ENCODE measurements around the gene RASSF8. TPM values are rescaled to one million over a fixed set of nuclear protein-coding genes. Genes with fewer than 3 reads are reported as not detected.

Gene RASSF8
- total RNA-seq, 3 donors from 2014 or later: 3.2 to 109 (median 8.0) TPM

GRCh38 chr12:26000898-26001297, 42.4 kb downstream of the RASSF8 start:
- intact Hi-C loops (cut with DNase I, micrococcal nuclease): no loop called here
- Histone ChIP-seq H3K4me1 (ENCODE audit: low read depth) (no peaks in the 10 kb centered on the region), H3K36me3 (ENCODE audit: low read depth) (no peaks in the 10 kb centered on the region), H3K9me3 (peaks cover 3% of the 10 kb centered on the region), H3K4me3 (no peak overlapping the region)
- ATAC-seq (no peak), DNase-seq (no peak)
- no peak for TF ChIP-seq CTCF (IDR thresholded peaks at IDR 0.05)

- intact Hi-C loops (cut with DNase I, micrococcal nuclease): no loop called here
- ATAC-seq (no peak), DNase-seq (no peak)
- TF ChIP-seq CTCF (IDR thresholded peaks at IDR 0.05): no peak
- H3K4me1 ChIP-seq (ENCODE audit: low read depth): no peaks in the 10 kb centered on the region
- H3K9me3 ChIP-seq: peaks cover 3% of the 10 kb centered on the region
- H3K4me3 ChIP-seq: no peak overlapping the region
- no peaks in the 10 kb centered on the region for H3K36me3 ChIP-seq (ENCODE audit: low read depth)
Observed at GRCh38 chr12:26001530-26001929, 43.0 kb downstream of the RASSF8 start.

GRCh38 chr12:26003065-26003464, 44.6 kb downstream of the RASSF8 start:
- no peaks in the 10 kb centered on the region for H3K4me1 ChIP-seq (ENCODE audit: low read depth)
- no peak overlapping the region for H3K4me3 ChIP-seq
- no peaks in the 10 kb centered on the region for H3K36me3 ChIP-seq (ENCODE audit: low read depth)
- intact Hi-C loops (cut with DNase I, micrococcal nuclease): no loop called here
- TF ChIP-seq CTCF (IDR thresholded peaks at IDR 0.05): no peak
- no peak for ATAC-seq
- no peak for DNase-seq
- H3K9me3 ChIP-seq: peaks cover 3% of the 10 kb centered on the region

GRCh38 chr12:26007566-26007965, 49.1 kb downstream of the RASSF8 start:
- DNase-seq (no peak), ATAC-seq (no peak)
- intact Hi-C loops (cut with DNase I, micrococcal nuclease): no loop called here
- no peak for TF ChIP-seq CTCF (IDR thresholded peaks at IDR 0.05)
- H3K9me3 ChIP-seq: peaks cover 3% of the 10 kb centered on the region
- no peaks in the 10 kb centered on the region for H3K36me3 ChIP-seq (ENCODE audit: low read depth)
- no peak overlapping the region for H3K4me3 ChIP-seq
- H3K4me1 ChIP-seq (ENCODE audit: low read depth): no peaks in the 10 kb centered on the region

GRCh38 chr12:26009593-26009992, 51.1 kb downstream of the RASSF8 start:
- ATAC-seq (no peak), DNase-seq (no peak)
- TF ChIP-seq CTCF (IDR thresholded peaks at IDR 0.05): no peak
- Histone ChIP-seq H3K4me1 (ENCODE audit: low read depth) (no peaks in the 10 kb centered on the region), H3K4me3 (no peak overlapping the region), H3K36me3 (ENCODE audit: low read depth) (no peaks in the 10 kb centered on the region), H3K9me3 (no peaks in the 10 kb centered on the region)
- intact Hi-C loops (cut with DNase I, micrococcal nuclease): no loop called here

GRCh38 chr12:26010293-26010821, 51.9 kb downstream of the RASSF8 start:
- ATAC-seq: no peak
- no peaks in the 10 kb centered on the region for H3K36me3 ChIP-seq (ENCODE audit: low read depth)
- H3K9me3 ChIP-seq: no peaks in the 10 kb centered on the region
- intact Hi-C loops (cut with DNase I, micrococcal nuclease): no loop called here
- DNase-seq: no peak
- H3K4me1 ChIP-seq (ENCODE audit: low read depth): no peaks in the 10 kb centered on the region
- H3K4me3 ChIP-seq: no peak overlapping the region
- no peak for TF ChIP-seq CTCF (IDR thresholded peaks at IDR 0.05)
